ENCODE data around the gene MAMLD1.

GRCh38 chrX:150473371-150473770 is 110.3 kb downstream of the MAMLD1 start:
- TF ChIP-seq, protein P1, sequence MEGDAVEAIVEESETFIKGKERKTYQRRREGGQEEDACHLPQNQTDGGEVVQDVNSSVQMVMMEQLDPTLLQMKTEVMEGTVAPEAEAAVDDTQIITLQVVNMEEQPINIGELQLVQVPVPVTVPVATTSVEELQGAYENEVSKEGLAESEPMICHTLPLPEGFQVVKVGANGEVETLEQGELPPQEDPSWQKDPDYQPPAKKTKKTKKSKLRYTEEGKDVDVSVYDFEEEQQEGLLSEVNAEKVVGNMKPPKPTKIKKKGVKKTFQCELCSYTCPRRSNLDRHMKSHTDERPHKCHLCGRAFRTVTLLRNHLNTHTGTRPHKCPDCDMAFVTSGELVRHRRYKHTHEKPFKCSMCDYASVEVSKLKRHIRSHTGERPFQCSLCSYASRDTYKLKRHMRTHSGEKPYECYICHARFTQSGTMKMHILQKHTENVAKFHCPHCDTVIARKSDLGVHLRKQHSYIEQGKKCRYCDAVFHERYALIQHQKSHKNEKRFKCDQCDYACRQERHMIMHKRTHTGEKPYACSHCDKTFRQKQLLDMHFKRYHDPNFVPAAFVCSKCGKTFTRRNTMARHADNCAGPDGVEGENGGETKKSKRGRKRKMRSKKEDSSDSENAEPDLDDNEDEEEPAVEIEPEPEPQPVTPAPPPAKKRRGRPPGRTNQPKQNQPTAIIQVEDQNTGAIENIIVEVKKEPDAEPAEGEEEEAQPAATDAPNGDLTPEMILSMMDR (IDR thresholded peaks at IDR 0.05), result no peak
- TF ChIP-seq POLR2A (IDR thresholded peaks at IDR 0.05), result no peak
